Fibroblast of villous mesenchyme (primary cell): ENCODE measurements around the gene DDRGK1. TPM values are rescaled to one million over a fixed set of nuclear protein-coding genes. Genes with fewer than 3 reads are reported as not detected.

Experiments used
- DNase-seq: peaks from one replicate; pipeline ENCODE4 v3.0.0-alpha.2; 2010; ENCODE audit warnings: low read depth
- H3K4me3 ChIP-seq: 2 replicates; pipeline ENCODE4 v1.5.1; 2011; ENCODE audit warnings: low read depth, mild to moderate bottlenecking, low read length
- CTCF ChIP-seq: IDR thresholded peaks from 2 replicates; pipeline ENCODE4 v1.5.1; 2012; ENCODE audit warnings: low read depth, mild to moderate bottlenecking, low read length; ENCODE audit not compliant: insufficient read depth
- total RNA-seq: library from RNA; depleted of rRNA; stranded (reverse); fragments of >200 nt; gene quantifications from 2 replicates; pipeline ENCODE4 v1.2.3, GENCODE V29; 2012

DDRGK1 gene
- total RNA-seq, 1 donor, result 21.6 TPM

DNA sequence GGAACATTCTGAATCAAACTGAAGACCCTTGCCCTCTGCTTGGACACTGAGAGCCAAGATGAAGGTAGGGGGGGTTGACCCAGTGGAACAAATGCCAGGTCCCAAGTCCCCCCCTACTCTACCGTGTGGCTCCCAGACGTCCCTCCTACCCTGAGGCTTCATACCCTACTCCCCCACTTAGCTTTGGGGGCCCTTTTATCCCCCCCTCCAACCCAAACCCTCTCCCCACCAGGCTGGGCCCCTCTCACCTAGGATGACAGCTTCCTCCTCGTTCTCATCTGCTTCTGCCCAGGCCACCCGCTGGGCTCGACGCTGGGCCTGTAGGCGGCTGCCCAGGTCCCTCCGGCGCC is 1.5 kb downstream of the DDRGK1 start:
- no peak for TF ChIP-seq CTCF
- DNase-seq, result no peak
- H3K4me3 ChIP-seq, result peak overlapping the region; percentile 98

- no peak for TF ChIP-seq CTCF
- DNase-seq, result no peak
- no peak overlapping the region for H3K4me3 ChIP-seq
Measured at GRCh38 chr20:3199976-3200755, 4.3 kb downstream of the DDRGK1 start.

DNA sequence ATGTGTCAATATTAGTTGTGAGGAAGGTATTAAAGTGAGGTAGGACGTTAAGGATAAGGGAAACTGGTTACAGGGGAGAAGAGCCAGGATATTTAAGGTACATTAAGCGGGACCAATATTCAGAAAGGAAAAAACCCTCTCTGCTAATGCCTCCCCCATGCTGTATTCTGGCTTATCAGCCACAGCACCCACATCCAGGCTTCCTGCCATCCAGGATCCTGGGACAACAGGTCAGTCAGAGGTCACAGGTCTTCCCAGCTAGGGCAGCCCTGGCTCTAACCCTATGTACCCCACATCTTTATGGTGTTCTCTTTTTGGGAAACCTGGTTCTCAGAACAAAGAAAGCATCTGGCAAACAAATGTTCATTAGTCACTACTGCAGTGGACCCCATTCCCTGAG is 5.3 kb downstream of the DDRGK1 start:
- TF ChIP-seq CTCF, result no peak
- H3K4me3 ChIP-seq, result no peak overlapping the region
- no peak for DNase-seq

- no peak for TF ChIP-seq CTCF
- no peak for DNase-seq
- no peak overlapping the region for H3K4me3 ChIP-seq
Measured at GRCh38 chr20:3195590-3196237, 8.8 kb downstream of the DDRGK1 start.

DNA sequence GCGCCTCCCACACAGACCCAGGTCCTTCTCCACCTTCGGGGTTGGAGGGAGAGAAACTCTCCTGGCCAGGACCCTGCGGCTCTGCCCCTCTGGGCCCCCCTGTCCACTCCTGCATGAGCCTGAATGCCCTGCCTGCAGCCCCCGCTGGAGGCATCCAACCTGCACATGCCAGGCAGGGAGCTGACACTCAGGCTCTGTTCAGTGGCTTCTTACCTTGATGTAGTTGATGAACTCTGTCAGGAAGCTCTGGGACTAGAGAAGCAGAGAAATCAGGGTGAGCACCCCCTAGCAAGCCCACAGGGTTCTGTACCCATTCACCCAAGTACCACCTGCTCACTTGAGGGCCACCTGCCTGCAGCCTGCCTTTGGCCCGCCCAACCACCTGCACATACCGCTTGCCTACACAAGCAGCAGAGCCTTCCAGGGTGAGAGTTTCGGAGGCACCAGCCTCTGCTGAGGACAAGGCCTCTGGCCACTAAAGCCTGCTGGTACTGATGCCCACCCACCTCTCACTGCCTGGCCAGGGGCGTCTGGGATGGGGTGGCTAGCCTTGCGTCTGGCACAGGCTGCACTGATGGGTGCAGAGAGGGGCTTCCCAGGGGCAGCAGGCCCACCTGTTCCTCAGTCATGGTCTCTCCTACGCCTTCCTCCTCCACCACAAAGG is 9.7 kb downstream of the DDRGK1 start:
- DNase-seq, result no peak
- no peak overlapping the region for H3K4me3 ChIP-seq
- no peak for TF ChIP-seq CTCF

DNA sequence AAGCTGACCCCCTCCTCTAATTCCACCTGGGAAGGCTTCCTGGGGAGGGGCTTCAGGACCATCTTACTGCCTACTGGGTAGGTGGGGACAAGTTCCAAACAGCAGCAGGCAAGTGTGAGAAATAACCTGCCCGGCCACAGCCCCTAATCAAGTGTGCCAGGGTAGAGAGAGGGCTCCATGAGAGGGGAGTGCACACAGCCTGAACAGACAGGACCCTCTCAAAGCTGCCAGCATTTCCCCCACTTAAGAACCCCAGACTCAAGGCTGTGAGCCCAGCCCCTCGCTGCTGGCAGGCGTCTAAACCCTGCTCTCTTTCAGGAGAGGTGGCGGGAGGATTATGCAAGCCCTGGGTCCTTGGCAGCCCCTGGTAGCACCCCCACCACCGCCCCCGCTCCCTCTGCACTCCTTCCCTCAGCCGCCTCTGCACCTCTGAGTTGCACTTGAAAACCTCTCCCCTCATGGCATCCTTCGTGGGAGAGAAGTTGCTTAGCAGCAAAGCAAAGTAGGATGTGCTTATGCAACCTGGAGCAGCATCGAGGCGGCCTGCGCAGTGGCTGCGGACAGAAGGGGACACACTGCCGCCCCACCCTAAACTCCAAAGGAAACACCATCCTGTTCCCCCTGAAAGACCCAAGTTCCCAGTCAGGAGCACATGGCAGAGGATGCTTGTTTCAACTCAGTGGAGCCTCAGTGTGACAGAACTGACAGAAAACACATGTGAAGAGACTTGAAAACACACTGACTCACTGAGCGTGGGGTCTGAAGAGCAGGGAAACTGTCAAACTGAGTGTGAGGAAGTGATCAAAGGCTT is 10.5 kb downstream of the DDRGK1 start:
- no peak for TF ChIP-seq CTCF

More for the DNA sequence above, 10.5 kb downstream of the DDRGK1 start:
- DNase-seq, result no peak
- no peak overlapping the region for H3K4me3 ChIP-seq
